Left hindlimb (tissue), 1 donor: ENCODE results near the gene ATG9A.
"Not testable (repeated sequence)": the region's sequence is repeated elsewhere in the genome, so short reads cannot be mapped to it uniquely, and the experiment has no call there.

Experiments used
- DNase-seq: peaks from one replicate; pipeline ENCODE4 v3.0.0-alpha.2; 2018

Gene ATG9A

DNA sequence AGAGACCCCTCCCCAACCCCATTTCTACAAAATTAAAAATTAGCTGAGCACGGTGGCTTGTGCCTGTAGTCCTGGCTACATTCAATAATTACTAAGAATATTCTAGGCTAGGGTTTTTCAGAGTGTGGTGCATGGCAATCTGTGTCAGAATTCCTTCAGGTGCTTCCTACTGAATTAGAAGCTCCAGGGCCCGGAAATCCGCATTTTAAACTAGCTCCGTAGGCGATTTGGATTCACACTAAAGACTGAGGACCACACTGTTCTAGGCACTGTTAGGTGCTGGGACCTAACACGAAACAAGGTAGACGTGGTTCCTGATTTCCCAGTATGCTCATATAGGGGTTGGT lies 23.5 kb downstream of the ATG9A start:
- DNase-seq = no peak

DNA sequence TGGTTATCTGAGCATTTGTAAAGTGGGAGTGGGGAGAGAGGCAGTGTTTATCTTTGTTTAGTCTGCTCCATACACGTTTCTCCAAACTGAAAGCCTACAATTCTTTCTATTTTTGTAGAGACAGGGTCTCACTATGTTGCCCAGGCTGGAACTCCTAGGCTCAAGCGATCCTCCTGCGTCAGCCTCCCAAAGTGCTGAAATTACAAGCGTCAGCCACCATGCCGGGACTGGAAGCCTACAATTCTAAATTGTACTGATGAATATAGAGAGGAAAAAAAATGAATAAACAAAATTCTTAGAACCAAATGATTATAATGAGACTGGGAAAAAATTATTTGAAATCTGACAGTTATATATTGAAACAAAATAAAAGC lies 24.3 kb downstream of the ATG9A start:
- DNase-seq = no peak

DNA sequence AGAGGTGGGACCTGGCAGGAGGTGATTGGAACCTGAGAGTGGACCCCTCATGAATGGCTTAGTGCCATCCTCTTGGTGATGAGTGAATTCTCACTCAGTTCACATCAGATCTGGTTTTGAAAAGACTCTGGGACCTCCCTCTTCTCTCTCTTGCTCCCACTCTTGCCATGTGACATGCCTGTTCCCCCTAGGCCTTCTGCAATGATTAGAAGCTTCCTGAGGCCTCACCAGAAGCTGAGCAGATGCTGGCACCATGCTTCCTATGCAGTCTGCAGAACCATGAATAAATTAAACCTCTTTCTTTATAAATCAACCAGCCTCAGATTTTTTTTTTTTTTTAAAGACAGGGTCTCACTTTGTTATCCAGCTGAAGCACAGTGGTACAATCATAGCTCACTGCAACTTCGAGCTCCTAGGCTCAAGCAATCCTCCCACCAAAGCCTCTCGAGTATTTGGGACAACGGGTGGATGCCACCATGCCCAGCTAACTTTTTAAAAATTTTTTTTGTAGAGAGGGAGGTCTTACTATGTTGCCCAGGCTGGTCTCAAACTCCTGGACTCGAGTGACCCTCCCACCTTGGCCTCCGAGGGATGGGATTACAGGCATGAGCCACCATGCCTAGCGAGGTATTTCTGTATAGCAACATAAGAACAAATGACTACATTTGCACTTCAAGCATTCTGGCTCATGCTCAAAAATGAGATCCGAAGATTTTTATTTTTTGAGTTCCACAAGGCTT lies 24.8 kb downstream of the ATG9A start:
- DNase-seq = no peak

DNA sequence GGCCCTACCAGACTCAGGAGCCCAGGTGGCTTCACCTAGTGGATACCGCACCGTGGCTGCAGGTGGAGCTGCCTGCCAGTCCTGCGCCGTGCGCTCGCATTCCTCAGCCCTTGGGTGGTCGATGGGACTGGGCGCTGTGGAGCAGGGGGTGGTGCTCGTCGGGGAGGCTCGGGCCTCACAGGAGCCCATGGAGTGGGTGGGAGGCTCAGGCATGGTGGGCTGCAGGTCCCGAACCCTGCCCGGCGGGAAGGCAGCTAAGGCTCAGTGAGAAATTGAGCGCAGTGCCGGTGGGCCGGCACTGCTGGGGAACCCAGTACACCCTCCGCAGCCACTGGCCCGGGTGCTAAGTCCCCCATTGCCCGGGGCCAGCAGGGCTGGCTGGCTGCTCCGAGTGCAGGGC lies 28.1 kb downstream of the ATG9A start:
- not testable (repeated sequence) for DNase-seq

DNA sequence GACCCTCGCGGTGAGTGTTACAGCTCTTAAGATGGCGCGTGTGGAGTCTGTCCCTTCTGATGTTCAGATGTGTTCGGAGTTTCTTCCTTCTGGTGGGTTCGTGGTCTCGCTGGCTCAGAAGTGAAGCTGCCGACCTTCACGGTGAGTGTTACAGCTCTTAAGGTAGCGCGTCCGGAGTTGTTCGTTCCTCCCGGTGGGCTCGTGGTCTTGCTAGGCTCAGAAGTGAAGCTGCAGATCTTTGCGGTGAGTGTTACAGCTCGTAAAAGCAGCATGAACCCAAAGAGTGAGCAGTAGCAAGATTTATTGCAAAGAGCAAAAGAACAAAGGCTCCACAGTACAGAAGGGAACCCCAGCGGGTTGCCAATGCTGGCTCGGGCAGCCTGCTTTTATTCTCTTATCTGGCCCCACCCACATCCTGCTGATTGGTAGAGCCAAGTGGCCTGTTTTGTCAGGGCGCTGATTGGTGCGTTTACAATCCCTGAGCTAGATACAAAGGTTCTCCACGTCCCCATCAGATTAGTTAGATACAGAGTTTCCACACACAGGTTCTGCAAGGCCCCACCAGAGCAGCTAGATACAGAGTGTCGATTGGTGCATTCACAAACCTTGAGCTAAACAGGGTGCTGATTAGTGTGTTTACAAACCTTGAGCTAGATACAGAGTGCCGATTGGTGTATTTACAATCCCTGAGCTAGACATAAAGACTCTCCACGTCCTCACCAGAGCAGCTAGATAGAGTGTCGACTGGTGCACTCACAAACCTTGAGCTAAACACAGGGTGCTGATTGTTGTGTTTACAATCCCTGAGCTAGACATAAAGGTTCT lies 28.7 kb downstream of the ATG9A start:
- DNase-seq = not testable (repeated sequence)

DNA sequence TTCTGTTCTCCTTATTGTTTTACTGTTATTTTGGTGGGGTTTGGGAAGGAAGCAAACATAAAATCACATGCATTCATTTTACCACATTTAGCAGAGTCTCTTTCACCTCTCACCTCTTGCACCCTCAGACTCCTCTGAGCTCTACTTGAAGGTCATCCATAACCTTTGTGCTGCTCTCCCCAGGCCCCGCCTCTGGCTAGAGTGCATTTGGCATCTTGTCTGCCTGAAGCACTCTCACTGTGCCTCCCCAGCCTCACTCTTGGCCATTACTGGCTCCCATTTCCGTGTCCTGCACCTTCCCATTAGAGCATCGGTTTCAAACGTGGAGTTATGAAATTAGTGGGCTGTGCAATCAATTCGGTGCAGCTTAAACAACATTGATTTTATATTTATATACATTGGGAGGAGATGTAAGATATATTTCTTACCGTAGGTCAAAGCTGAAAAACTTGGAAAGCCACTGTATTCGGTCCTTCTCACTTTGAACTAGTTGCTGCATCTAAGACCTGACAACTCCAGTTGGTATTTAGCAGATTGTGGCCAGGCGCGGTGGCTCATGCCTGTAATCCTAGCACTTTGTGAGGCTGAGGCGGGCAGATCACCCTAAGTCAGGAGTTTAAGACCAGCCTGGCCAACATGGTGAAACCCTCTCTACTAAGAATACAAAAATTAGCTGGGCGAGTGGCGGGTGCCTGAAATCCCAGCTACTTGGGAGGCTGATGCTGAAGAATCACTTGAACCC lies 29.8 kb downstream of the ATG9A start:
- DNase-seq = no peak

DNA sequence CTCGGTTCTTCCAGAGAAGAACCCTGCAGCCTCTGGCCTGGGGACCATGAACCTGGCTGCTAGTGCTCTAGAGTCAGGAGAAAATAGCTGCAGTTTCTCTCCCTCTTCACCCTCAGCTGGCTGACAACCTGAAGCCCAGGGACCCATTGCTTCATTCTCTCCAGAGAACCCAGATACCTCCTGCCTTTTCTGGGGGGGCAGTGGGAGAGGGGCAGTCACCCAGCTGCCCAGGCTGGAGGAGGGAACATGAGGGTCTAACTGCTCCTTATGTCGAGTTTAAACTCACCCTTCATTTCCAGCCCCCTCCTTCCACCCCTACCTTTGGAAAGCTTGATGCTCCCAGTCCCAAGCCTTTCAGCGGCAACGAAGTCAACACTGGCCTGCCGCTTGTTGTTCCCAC lies 30.5 kb downstream of the ATG9A start:
- no peak for DNase-seq

DNA sequence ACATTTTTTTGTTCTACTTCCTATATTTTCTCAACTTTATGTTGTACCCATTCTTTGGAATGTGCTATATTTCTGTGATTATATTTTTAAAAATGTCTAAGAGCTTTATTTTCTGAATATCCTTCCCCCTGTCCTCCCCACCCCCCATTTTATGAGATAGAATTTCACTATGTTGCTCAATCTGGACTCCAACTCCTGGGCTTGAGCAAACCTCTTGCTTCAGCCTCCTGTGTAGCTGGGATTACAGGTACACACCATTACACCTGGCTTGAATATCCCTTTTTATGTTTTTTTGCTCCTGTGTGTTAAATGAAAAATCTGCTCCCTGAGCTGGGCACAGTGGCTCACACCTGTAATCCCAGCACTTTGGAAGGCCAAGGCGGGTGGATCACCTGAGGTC lies 32.0 kb downstream of the ATG9A start:
- no peak for DNase-seq

DNA sequence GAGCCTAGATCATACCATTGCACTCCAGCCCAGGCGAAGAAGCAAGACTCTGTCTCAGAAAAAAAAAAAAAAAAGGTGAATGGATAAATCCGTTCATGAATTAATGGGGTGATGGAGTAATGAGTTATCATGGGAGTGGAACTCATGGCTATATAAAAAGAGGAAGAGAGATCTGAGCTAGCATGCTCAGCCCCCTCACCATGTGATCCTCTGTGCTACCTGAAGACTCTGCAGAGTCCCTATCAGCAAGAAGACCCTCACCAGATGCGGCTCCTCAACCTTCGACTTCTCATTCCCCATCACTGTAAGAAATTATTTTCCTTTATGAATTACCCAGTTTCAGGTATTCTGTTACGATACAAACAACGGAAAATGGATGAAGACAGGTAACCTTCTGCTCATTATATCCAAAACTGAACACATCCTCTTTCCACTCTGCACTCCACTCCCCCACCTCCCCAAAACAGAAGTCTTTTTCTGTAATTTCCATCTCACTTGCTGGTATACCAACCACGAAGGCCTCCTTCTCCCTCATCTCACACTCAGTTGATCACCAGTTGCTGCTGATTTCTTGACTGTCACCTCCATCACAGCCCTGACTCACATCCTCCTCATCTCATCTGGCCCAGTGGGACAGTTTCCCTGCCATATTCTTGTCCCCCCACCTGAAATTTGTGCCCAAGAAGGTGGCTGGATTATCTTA lies 42.5 kb downstream of the ATG9A start:
- no peak for DNase-seq

DNA sequence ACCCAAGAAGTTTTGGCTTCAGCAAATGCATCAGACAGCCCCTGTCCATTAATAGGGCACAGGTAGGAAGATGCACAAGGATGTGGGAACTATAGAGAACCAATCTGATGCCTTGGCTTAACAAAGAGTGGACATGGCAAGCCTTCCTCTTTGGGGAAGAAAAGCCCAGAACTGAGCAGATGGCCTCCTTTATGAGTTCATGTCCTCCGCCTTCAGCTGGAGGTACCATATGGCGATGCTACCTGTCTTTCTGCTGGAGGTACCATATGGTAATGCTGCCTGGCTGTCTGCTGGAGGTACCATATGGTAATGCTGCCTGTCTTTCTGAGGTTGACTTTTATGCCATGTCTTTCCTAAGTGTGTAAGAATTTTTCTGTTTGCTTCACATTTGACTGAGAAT lies 45.3 kb downstream of the ATG9A start:
- no peak for DNase-seq

DNA sequence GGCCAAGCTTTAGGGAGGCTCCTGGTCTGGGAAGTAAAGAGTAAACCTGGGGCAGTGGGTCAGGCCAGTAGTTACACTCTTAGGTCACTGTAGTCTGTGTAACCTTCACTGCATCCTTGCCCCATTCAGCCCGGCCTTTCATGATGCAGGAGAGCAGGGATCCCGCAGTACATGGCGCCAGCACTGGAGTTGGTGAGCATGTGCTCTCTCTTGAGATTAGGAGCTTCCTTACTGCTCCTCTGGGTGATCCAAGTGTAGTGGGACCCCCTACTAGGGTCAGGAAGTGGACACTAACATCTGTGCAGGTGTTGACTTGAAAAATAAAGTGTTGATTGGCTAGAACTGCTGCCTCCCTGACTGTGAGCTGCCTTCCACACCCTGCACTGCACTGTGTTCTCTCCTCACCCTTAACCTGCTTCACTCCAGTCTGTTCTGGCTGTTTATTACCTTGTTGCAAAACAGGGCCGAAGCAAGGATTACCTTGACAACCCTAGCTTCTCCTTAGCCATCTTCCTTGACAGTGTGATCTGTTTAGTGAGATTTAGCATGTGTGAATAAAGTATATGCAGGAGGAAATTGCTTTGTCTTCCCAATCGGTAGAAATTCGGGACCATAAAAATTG lies 46.2 kb downstream of the ATG9A start:
- no peak for DNase-seq

DNA sequence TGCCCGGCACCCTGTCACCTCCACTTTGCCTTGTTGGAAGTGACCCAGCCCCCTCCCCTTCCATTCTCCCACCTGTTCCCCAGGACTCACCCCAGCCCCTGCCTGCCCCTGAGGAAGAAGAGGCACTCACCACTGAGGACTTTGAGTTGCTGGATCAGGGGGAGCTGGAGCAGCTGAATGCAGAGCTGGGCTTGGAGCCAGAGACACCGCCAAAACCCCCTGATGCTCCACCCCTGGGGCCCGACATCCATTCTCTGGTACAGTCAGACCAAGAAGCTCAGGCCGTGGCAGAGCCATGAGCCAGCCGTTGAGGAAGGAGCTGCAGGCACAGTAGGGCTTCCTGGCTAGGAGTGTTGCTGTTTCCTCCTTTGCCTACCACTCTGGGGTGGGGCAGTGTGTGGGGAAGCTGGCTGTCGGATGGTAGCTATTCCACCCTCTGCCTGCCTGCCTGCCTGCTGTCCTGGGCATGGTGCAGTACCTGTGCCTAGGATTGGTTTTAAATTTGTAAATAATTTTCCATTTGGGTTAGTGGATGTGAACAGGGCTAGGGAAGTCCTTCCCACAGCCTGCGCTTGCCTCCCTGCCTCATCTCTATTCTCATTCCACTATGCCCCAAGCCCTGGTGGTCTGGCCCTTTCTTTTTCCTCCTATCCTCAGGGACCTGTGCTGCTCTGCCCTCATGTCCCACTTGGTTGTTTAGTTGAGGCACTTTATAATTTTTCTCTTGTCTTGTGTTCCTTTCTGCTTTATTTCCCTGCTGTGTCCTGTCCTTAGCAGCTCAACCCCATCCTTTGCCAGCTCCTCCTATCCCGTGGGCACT lies 46.9 kb downstream of the ATG9A start:
- no peak for DNase-seq

DNA sequence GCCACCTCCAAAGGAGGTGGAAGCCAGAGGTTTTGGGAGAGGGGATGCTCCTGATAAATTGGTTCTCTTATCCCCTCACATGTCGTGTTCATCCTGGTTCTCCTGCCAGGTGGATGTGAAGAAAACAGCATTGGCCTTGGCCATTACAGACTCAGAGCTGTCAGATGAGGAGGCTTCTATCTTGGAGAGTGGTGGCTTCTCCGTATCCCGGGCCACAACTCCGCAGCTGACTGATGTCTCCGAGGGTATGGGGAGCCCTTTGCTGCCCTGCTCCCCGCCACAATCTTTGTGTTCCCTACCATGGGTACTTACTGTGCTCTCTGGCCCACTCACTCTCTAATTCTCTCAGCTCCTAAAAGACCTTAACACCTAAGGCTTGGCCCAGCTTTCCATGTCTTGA lies 47.9 kb downstream of the ATG9A start:
- no peak for DNase-seq

DNA sequence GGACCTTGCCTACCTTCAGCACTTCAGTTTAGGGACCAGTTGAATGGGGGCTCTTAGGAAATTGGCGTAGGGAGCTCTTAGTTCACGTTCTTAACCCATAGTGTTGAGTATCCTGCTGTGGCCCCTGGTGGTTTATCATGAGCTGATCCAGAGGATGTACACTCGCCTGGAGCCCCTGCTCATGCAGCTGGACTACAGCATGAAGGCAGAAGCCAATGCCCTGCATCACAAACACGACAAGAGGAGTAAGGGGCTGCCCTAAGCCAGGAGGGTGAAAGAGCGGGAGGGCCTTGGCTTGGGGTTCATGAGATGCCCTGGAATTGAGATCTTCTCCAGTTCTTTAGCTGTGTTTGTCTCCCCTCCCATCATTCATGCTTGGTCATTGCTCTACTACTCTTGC lies 48.5 kb downstream of the ATG9A start:
- no peak for DNase-seq

DNA sequence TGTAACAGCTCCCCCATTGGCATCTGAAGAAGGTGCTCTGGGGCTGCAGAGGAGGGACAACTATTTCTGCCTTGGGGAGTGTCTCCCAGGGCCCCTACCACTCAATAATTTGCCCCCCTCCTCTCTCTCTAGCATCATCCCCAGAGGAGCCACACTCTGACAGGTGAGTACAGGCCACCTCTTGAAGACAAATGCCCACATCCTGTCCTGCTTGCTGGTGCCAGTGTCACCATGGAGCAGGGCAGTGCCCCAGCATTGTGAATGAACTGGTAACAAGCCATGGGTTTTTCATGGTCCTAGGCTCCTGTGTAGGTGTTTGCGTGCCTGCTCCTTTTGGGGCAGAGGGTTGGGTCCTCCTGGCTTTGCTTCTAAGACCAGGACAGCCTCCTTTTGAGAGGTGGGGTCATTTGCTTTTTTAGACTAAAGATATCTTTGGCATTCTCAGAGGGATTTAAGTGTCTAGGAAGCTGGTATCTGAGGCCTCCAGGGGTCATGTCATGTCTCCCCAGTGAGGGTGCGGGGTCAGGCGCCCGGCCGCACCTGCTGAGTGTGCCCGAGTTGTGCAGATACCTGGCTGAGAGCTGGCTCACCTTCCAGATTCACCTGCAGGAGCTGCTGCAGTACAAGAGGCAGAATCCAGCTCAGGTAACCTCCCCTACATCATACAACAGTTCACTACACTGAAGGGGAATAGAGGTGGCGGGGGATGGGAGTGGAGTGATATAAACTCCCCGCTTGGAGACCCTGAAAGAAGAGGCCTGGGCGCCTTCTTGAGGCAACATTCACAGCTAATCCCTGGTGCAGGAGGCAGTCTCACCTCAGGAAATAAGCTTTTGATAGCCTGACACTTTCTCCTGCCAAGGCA lies 49.6 kb downstream of the ATG9A start:
- DNase-seq = no peak

DNA sequence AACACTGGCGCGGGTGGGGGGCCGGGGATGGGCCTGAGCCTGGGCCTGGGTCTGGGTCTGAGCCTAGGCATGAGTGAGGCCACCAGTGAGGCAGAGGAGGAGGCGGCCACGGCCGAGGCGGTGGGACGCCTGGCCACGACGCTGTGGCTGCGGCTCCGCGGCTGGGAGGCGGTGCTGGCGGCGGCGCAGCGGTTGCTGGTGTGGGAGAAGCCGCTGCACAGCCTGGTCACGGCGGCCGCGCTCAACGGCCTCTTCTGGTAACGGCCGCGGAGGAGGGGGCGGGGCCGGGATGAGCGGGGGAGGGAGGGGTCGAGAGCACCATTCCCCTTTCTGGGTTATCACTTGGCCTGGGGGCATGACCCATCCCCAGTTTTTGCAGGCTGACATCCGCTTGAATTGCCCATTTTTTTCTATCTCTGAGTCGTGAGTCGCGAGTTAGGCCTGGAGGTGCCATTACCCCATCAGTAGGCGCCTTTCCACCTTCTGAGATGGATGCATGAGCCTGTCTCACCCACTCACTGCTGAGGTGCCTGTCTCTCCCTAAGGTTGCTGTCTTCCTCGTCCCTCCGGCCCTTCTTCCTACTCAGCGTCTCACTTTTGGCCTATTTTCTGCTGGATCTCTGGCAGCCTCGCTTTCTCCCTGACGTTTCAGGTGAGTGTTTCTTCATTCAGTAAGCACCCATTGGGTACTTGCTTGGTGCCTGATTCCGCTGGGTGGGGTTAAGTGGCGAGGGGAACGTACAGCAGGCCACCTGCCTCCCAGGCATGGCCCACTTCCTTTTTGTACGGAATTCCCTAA lies 50.9 kb downstream of the ATG9A start:
- no peak for DNase-seq

DNA sequence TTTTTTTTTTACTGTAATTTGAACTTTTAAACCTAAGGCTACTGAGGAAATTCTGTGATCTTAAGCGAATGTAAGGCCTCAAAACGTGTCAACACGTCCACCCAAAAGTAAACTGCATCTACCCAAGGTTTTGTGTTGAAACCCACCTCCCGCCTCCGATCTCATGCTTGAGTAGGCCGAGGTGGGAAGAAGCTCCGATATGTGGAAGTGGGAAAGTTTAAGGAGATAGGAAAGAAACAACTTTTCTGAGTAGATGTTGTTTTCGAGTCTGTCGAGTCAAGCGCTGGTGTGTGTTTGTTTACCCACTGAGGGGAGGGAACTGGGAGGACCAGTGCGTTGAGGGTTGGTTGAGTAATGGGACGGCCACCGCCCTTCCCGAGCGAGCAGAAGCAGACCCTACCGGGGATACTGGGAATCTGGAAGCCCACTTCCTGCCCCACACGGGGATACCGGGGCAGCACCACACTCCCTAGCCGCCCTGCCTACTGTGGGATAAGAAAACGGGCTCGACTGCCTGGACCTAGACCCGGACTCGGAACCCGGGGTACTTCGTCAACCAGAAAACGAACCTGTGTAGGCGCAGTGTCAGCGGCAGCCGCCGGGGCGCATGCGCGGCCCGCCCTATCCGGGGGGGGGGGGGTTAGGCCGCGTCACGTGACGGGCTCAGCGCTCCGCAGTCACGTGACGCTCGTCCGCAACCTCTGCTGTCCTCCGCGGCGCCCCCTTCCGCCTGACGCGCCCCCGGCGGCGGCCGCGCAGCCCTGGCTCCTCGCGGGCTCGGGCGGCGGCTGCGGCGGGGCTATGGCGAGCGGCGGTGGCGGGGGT lies 51.7 kb downstream of the ATG9A start, which contains the start of gene RETREG2:
Gene RETREG2 (plus strand): TSS at position 724 of the 825 bp plus-strand sequence. CDS start 78 bp downstream, at position 802.
- peak; percentile 94 for DNase-seq

DNA sequence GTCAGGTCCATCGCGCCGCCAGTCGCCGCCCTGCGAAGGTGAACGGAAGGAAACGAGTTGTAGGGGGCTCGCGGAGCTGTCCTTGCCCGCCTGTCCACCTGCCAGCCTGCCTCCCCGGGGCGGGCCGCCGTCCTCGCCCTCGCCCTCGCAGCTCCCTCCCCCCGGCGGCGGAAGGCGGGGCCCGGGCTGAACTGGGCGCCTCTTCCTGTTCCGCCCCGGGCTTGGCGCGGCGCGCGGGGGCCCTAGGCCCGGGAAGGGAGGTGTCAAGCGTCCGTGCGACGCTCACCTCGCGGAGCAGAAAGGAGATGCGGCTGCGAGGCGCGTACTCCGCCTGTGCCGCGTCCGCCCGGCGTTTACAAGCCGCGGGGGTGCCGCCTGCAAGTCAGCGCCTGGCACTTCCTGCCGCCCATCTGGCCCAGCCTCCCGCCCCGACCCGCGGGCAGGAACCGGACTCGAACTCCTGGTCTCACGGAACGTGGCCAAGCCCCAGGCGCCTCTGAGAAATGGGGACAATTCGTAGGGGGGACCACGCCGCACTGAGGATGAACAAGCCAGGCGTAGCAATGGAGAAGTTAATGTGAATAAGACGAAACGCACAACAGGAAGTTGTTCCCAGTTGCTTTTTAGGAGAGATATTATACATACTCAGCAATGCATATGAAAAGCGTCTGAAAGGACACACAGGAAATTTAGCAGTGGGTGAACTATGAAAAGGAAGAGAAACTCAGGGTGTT lies 52.5 kb downstream of the ATG9A start, which contains the start of gene CNPPD1:
Gene CNPPD1 (minus strand): TSS at position 108 of the 734 bp plus-strand sequence. CDS start 97 bp downstream, at position 11.
- peak; percentile 91 for DNase-seq
